Heart right ventricle (tissue), 16 donors: Measurements from ENCODE around the gene SAMD11. TPM values are rescaled to one million over a fixed set of nuclear protein-coding genes. Genes with fewer than 3 reads are reported as not detected.

Experiments
- ATAC-seq, 8 donors: fragments of 200-7000 bp; cut with Tn5 transposase; one replicate each; pipeline ENCODE4 v1.9.1; 2020; ENCODE audit warnings: mild to moderate bottlenecking in 8 of 8, moderate library complexity in 8 of 8, moderate number of reproducible peaks in 1 of 8
- DNase-seq, 2 donors: peaks; one replicate each; pipeline ENCODE4 v3.0.0-alpha.2; 2020
- H3K27ac ChIP-seq, 10 donors: fragments of 200-600 bp; sonication (generic) in 2 of 10; one replicate each; pipeline versions ENCODE4 v1.5.0 to v1.8.0; 2020 to 2022; ENCODE audit warnings: mild to moderate bottlenecking in 3 of 10
- H3K27me3 ChIP-seq, 7 donors: fragments of 200-600 bp; one replicate each; pipeline ENCODE4 v1.8.0; 2021 to 2022; ENCODE audit warnings: mild to moderate bottlenecking in 2 of 7
- H3K36me3 ChIP-seq, 9 donors: fragments of 200-600 bp; sonication (generic) in 1 of 9; one replicate each; pipeline versions ENCODE4 v1.5.0 to v1.8.0; 2020 to 2022; ENCODE audit warnings: mild to moderate bottlenecking in 2 of 9
- H3K4me1 ChIP-seq, 9 donors: fragments of 200-600 bp; sonication (generic) in 1 of 9; one replicate each; pipeline versions ENCODE4 v1.5.0 to v1.8.0; 2020 to 2022; ENCODE audit warnings: mild to moderate bottlenecking in 4 of 9
- H3K4me3 ChIP-seq, 10 donors: fragments of 200-600 bp; sonication (generic) in 2 of 10; one replicate each; pipeline versions ENCODE4 v1.5.0 to v1.8.0; 2020 to 2022; ENCODE audit warnings: mild to moderate bottlenecking in 7 of 10, moderate library complexity in 2 of 10
- H3K9me3 ChIP-seq, 11 donors: fragments of 200-600 bp in 10 of 11; sonication (generic) in 2 of 11; one replicate each; pipeline versions ENCODE4 v1.5.0 to v1.8.0; 2013 to 2022; ENCODE audit warnings: mild to moderate bottlenecking in 2 of 11, control low read depth in 1 of 11, moderate library complexity in 1 of 11
- CTCF ChIP-seq, 9 donors: fragments of 200-600 bp; sonication (generic) in 2 of 9; IDR thresholded peaks; one replicate each; pipeline versions ENCODE4 v1.5.0 to v1.8.0; 2021 to 2022; ENCODE audit warnings: antibody characterized with exemption in 9 of 9, mild to moderate bottlenecking in 5 of 9, moderate library complexity in 1 of 9
- WGBS, 2 donors: extraction: QIAGEN DNeasy Blood & Tissue Kit; methylation state at CpG; one replicate each; pipeline ENCODE4 v1.1.7; 2013; ENCODE audit warnings: inconsistent platforms in 1 of 2; 5-methylcytosine and 5-hydroxymethylcytosine counted together
- intact Hi-C, 10 donors: fragments of 100-400 bp; cut with DNase I; formaldehyde crosslinking; loops; one replicate each; pipeline versions ENCODE4 v1.11.1 to v1.14.2; 2022
- polyA plus RNA-seq, 2 donors: library from polyadenylated mRNA; stranded (reverse); fragments of 200-250 nt; gene quantifications; one replicate each; pipeline ENCODE4 v1.2.3, GENCODE V29; 2013
- total RNA-seq, 10 donors: library from RNA; stranded (reverse); fragmentation: NEBNext Ultra II Directional in 3 of 10; extraction: Animal tissue kit (Norgen Biotek cat#: 25700) in 3 of 10; gene quantifications; one replicate each; pipeline versions ENCODE4 v1.2.1 to v1.2.4, GENCODE V29; 2021 to 2023
- donor health status: Arrhythmogenic right ventricular cardiomyopathy.
- donor health status: ischemic (EF 13 %, LVEDD 7.1; RV severe dilation, severe dysfunction).
- donor health status: healthy with polysubstance abuse.
- donor health status: DM: no; HTN: yes; CAD: no.
- donor health status: DM: no; HTN: no; CAD: no.
- donor health status: ischemic (EF 25% LVEDD 6.9; RV normal size, moderate dysfunction).
- donor health status: ischemic (EF 25% LVEDD 5.7; RV mildly dilated, moderate dysfunction).
- donor health status: healthy.
- donor health status: DM: yes; HTN: yes; CAD: no.
- donor health status: Ischemic cardiomyopathy.
- donor health status: ischemic (EF 35%, LVEDD 5.7; RV mildly dilated, moderate dysfunction).
- donor health status: nonischemic (EF 11% LVEDD 7.7; RV severe dilation, severe dysfunction).
- donor health status: DM: yes; HTN: yes; CAD: no.
- donor health status: PGD.
- donor health status: ischemic (EF 29% LVEDD 5.4; RV normal size, mild dysfunction).
- donor health status: nonischemic (EF 23%, LVEDD 6.1; RV moderate dilation, normal function).

Gene SAMD11
- total and polyA plus RNA-seq, 12 donors: 0.87 to 2.4 (median 1.3) TPM

- ATAC-seq: peak; percentile 48 to 79 (median 72)
Measured at GRCh38 chr1:980602-981395, 57.1 kb downstream of the SAMD11 start.

GRCh38 chr1:981491-981954 is 57.8 kb downstream of the SAMD11 start:
- TF ChIP-seq CTCF (IDR thresholded peaks at IDR 0.05): no peak
- Histone ChIP-seq H3K4me3 (peak overlapping the region; percentile 37 to 60 (median 57)), H3K9me3 (no peaks in the 10 kb centered on the region), H3K4me1 (peaks cover 0 to 47% (median 3%) of the 10 kb centered on the region in 9 donors), H3K27ac (peak overlapping the region; percentile 83 to 97 (median 96)), H3K36me3 (peaks cover 0 to 4% (median 0%) of the 10 kb centered on the region in 9 donors), H3K27me3 (peaks cover 0 to 25% (median 7%) of the 10 kb centered on the region in 7 donors)
- intact Hi-C loops: loop anchor here in 4 of 10 donors (5.0 kb wide), 2 partner anchors 81 to 86 kb away; no protein-coding TSS in a partner anchor
- ATAC-seq: peak in 7 of 8 donors; percentile 1 to 42 (median 6)
- 56 to 60% methylated on average over 21 of the region's 21 CpGs for WGBS, 2 donors
- DNase-seq: peak in 1 of 2 donors; percentile 32

More at GRCh38 chr1:980602-981395, 57.1 kb downstream of the SAMD11 start:
- intact Hi-C loops: loop anchor here in 4 of 10 donors (5.0 kb wide), 2 partner anchors 82 to 87 kb away; no protein-coding TSS in a partner anchor
- WGBS, 2 donors: 41 to 44% methylated on average over 35 of the region's 35 CpGs
- Histone ChIP-seq H3K27ac (peak overlapping the region; percentile 83 to 97 (median 96)), H3K27me3 (peaks cover 0 to 30% (median 7%) of the 10 kb centered on the region in 7 donors), H3K4me1 (peaks cover 0 to 54% (median 9%) of the 10 kb centered on the region in 9 donors), H3K4me3 (peak overlapping the region; percentile 39 to 60 (median 57)), H3K36me3 (peaks cover 0 to 4% (median 0%) of the 10 kb centered on the region in 9 donors), H3K9me3 (no peaks in the 10 kb centered on the region)
- DNase-seq: peak; percentile 80 to 85
- peak in 2 of 9 donors; percentile 12 to 16 for TF ChIP-seq CTCF (IDR thresholded peaks at IDR 0.05)

DNA sequence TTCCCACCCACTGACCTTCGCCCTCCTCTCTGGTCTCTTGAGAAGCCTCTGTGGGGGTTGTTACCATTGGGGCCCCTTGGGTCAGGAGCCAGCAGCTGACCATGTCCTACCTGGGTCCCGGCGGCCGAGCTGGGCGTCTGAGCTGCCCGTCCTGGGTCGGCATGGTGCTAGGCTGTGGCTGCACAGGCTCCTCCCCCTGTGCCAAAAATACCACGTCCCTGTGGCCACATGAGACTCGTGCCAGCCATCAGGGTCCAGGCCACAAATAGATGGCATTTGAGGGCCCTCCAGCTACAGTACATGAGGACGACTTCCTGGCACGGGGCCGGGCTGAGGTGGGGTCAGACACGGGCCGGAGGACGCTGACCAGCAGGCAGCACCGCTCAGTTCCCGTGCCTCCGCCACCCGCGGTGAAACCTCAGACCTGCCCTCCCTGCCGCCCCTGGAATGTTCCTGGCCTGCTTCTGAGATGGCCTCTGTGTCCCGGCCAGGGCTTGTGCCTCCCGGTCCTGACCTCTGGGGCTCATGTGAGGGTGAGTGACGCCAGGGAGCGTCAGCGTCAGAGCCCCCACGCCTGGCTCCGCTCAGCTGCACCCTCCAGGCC is 58.3 kb downstream of the SAMD11 start, which contains the start of gene PERM1:
Gene PERM1, minus strand, starts transcription at position 139 of the 604 bp plus-strand sequence. CDS start 1,064 bp downstream, outside the sequence.
- 40% methylated on average over 27 to 28 of the region's 28 CpGs for WGBS, 2 donors
- Histone ChIP-seq H3K27ac (peak within 1 kb of the TSS; percentile 83 to 97 (median 96)), H3K4me1 (peaks cover 0 to 47% (median 3%) of the 10 kb centered on the region in 9 donors), H3K4me3 (peak within 1 kb of the TSS; percentile 37 to 60 (median 57)), H3K27me3 (peaks cover 0 to 25% (median 7%) of the 10 kb centered on the region in 7 donors), H3K36me3 (peaks cover 0 to 4% (median 0%) of the 10 kb centered on the region in 9 donors), H3K9me3 (no peaks in the 10 kb centered on the region)
- intact Hi-C loops: loop anchor here in 5 of 10 donors (2.0 to 5.0 kb wide), 3 partner anchors 80 to 85 kb away; no protein-coding TSS in a partner anchor
- DNase-seq: peak; percentile 80 to 84
- no peak for TF ChIP-seq CTCF (IDR thresholded peaks at IDR 0.05)
- peak; percentile 59 to 79 (median 74) for ATAC-seq
